Brain pericyte (primary cell): ENCODE results near the gene PTPRE.

Experiments
- DNase-seq: peaks from one replicate; pipeline ENCODE4 v3.0.0-alpha.2; 2012; ENCODE audit warnings: low read depth, low spot score

The PTPRE gene

GRCh38 chr10:128022261-128023196 lies 115.6 kb downstream of the PTPRE start:
- no peak for DNase-seq

- no peak for DNase-seq
Measured at GRCh38 chr10:128024426-128024825, 117.5 kb downstream of the PTPRE start.

DNA sequence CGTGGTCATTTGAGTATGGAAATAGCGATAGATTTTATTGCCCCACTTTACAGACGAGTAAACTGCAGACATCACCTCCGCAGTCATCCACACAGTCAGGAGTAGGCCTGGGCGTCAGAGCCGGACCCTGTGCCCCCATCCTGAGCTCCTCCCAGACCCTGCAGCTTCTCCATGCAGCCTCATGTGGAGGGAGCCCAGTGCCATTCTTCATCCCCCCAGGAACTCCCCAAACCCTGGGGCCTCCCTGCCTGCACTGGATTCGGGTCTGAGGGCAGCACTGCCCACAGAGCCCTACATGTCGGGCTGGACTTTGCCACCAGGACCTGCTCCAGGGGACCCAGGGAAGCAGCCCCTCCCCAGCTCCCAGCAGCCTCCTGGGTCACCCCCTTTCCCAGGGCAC lies 118.5 kb downstream of the PTPRE start:
- DNase-seq = no peak

GRCh38 chr10:128025951-128026350 lies 119.0 kb downstream of the PTPRE start:
- DNase-seq = no peak

GRCh38 chr10:128026615-128027300 lies 119.9 kb downstream of the PTPRE start:
- DNase-seq = no peak

- DNase-seq = no peak
Measured at GRCh38 chr10:128027306-128027705, 120.4 kb downstream of the PTPRE start.

- DNase-seq = no peak
Measured at GRCh38 chr10:128027822-128028507, 121.1 kb downstream of the PTPRE start.

DNA sequence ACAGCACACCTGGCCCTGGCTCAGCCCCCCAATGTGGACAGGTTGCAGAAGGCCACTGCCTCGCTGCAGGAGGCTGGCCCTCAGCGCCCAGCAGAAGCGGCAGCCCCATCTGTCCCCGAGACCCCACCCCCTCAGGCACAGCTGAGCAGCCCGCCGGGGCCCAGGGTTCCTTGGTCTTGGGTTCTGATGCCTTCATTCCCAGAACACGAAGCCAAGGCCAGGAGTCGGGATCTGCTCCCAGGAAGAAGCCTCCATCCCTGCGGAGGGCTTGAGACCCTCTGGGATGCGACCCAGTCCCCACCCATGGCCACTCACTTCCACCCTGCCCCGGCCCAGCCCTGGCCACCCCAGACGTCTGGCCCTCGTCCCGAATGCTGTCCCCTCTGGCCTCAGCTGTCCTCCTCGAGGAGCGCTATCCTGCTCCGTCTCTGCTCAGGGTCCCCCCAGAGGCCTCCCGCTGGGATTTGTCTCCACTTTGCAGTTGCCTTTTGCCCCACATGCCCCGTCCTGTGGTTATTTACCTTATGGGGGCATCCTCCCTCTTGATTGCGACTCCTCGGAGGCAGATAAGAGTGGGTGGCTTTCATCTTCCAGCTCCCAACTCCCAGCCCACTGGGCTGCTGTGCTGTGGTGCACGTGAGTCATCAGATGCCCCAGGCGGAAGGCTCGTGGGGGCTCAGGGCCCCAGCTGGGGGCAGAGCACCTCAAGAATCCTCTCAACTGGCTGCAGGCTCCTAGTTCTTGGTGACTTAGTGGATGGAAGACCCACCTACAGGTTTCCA lies 121.8 kb downstream of the PTPRE start:
- no peak for DNase-seq

- no peak for DNase-seq
Measured at GRCh38 chr10:128029290-128029651, 122.4 kb downstream of the PTPRE start.

- DNase-seq = no peak
Measured at GRCh38 chr10:128029731-128030369, 122.9 kb downstream of the PTPRE start.

GRCh38 chr10:128030498-128031072 lies 123.7 kb downstream of the PTPRE start:
- DNase-seq = no peak

GRCh38 chr10:128031216-128031615 lies 124.3 kb downstream of the PTPRE start:
- DNase-seq = no peak

DNA sequence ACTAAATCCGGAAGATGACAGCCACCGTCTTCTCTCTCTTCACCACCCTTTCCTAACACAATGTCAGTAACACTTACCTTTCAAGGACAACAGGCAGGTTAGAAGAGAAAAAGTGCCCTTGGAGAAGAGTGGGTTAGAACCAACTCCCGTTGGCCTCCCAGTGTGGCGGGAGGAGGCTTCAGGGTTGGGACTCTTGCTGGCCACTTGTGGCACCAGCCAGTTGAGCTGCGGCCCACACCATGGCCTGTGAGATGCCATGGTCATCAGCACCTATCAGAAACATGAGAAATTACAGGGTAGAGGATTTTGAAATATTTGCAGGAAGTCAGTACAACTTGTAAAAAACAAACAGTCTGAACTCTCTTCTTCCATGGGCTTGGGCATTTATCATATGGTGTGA lies 125.6 kb downstream of the PTPRE start:
- no peak for DNase-seq

DNA sequence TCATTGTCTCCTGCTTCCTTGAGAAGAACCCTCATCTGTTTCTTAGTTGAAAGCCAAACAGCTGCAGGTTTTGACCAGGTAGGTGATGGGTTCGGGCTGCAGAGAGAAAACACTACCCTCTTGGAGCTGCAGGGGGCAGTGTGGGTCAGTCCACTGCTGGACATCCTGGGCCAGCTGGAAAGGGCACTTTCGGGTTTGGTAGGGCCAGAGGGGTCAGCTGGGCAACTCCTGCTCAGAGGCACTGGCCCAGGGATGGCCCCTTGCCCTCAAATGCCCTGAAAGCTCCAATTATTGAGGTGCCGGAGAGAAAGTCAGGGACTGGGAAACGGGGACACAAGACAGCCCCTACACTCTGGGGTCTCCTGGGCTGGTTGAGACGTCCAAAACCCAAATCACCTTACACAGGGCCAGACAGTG lies 128.7 kb downstream of the PTPRE start:
- DNase-seq = no peak

DNA sequence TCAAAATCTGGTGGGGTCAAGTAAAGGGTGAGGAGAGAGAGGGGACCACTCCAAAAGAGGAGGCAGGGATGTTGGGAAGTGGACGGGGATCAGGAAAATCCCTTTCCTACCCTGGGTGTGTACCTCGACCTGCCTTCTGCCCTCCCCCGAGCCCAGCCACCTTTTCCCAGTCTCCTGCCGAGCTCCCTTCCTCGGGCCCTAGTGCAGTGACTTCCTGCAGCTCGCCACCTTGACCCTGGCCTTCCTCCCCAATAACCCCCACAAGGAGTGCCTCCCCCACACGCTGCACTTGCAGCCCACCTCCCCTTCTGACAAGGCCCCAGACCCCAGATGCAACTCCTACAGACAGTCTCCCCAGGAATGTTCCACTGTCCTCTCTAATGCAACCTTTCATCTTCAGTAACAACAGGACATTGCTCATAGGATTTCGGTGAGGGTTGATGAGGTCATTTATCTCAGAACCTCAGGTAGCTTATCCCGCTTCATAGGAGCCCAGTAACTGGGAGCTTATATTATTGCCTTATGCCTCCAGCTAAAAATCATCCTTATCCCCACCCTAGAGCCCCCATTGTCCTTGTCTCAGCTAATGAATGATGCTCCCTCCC lies 129.2 kb downstream of the PTPRE start:
- no peak for DNase-seq

DNA sequence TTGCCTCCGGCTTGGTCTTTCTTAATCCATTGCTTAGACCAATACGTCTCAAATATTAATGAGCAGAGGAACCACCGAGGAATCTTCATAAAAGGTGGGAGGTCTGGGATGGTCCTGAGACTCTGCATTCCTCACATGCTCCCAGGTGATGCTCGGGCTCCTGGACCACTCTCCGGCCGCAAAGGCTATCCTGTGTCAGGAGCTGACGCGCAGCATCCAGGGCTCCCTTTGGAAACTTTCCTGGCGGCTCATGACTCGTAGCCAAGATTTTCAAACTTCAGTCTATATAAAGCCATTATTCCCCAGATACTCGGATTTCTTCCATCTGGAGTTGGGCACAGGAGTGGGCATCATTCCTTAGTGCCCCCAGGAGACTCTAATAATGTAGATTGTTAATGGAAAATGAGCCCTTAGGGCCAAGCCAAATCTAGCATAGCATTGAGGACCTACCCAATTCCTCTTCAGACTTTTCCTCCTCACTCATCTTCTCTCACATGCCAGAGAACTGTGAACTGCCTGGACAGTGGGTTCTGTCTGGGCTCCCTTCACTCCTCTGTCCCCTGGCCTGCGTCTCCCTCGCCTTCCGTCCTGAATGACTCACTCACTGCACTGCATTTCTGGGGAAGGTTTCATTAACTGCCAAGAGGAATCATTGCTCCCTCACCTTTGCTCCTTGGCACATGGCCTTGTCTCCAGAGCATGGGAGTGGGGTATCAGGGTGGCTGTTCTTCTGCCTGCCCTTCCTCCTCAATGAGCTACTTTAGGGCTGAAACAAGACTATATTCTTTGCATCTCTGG lies 130.0 kb downstream of the PTPRE start:
- no peak for DNase-seq

GRCh38 chr10:128040096-128040495 lies 133.2 kb downstream of the PTPRE start:
- no peak for DNase-seq

DNA sequence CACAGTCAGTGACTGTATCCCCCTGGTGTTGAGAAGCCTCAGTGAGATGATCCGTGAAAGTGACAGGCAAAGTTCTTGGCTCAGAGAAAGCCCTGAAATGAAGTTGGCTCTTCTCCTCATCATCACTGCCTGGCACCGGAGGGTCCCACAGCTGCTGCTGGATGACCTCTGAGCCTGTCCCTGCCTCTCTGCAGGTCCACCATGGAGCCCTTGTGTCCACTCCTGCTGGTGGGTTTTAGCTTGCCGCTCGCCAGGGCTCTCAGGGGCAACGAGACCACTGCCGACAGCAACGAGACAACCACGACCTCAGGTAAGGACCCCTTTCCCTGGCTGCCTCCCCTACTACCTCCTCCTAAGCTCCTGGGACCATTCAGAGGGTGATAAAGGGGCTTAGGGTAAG lies 133.8 kb downstream of the PTPRE start:
- DNase-seq = no peak

DNA sequence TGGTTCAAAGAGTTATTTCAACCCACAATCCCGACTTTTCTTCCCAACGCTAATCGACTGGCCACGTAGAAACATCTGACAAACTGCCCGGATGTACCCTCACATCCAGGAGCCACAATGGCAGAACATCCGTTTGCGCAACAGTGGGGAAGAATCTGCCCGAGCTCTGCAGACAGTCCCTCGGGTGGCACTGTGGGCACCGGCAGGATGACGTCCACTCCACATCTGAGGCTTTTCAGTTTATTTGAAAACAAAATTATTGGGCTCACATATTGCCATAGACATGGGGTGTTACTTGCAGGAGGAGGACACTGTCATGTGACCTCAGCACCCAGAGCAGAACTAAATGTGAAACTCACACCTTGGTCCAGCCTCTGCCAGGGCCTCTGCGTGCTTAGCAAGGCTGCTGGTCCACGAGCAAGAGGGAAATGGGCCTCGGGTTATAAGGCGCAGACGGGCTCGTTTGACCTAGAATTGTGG lies 135.3 kb downstream of the PTPRE start:
- DNase-seq = no peak
